WTC11 (cell line): ENCODE data around the gene AFM. TPM values are rescaled to one million over a fixed set of nuclear protein-coding genes. Genes with fewer than 3 reads are reported as not detected.

ENCODE experiments used
- ATAC-seq: fragments of 200-7000 bp; cut with Tn5 transposase; 2 replicates; pipeline ENCODE4 v1.10.0; 2021; ENCODE audit warnings: mild to moderate bottlenecking, moderate library complexity
- Bru-seq: library from RNA; stranded (reverse); fragments of 400-500 nt; gene quantifications from one replicate; lab custom pipeline; 2021; lab: Mats Ljungman, UMichigan
- CTCF ChIA-PET: fragments of 300-600 bp; sonication (Branson Sonifier 250); formaldehyde crosslinking; loops from one replicate; lab custom pipeline; 2021; ENCODE audit warnings: antibody characterized with exemption; lab: Charles Lee
- POLR2A ChIA-PET: fragments of 350-600 bp; sonication (Branson Sonifier 250); formaldehyde crosslinking; loops from one replicate; lab custom pipeline; 2021; ENCODE audit warnings: antibody characterized with exemption; lab: Charles Lee
- DNase-seq: peaks from one replicate; pipeline ENCODE4 v3.0.0; 2021; ENCODE audit warnings: low spot score
- H3K27ac Mint-ChIP-seq: 2 replicates; pipeline ENCODE4 v1.8.0; 2021; ENCODE audit warnings: mixed read lengths
- H3K27me3 Mint-ChIP-seq: 2 replicates; pipeline ENCODE4 v1.8.0; 2021; ENCODE audit warnings: low read depth, mild to moderate bottlenecking, moderate library complexity, mixed read lengths
- H3K36me3 Mint-ChIP-seq: 2 replicates; pipeline ENCODE4 v1.8.0; 2021; ENCODE audit warnings: mixed read lengths
- H3K4me1 Mint-ChIP-seq: 2 replicates; pipeline ENCODE4 v1.8.0; 2022; ENCODE audit warnings: mixed read lengths
- H3K4me3 Mint-ChIP-seq: 2 replicates; pipeline ENCODE4 v1.8.0; 2021; ENCODE audit warnings: mild to moderate bottlenecking, moderate library complexity, mixed read lengths
- H3K9me3 Mint-ChIP-seq: 2 replicates; pipeline ENCODE4 v1.8.0; 2021; ENCODE audit warnings: mixed read lengths
- ELF4 ChIP-seq: sonication (generic); formaldehyde crosslinking; IDR thresholded peaks from 2 replicates; pipeline ENCODE4 v1.8.1; 2022; ENCODE audit warnings: low read depth, mild to moderate bottlenecking, moderate library complexity, missing genetic modification reagents
- FOXK1 ChIP-seq: sonication (generic); formaldehyde crosslinking; IDR thresholded peaks from 2 replicates; pipeline ENCODE4 v1.8.0; 2022; ENCODE audit warnings: mild to moderate bottlenecking, moderate library complexity, missing genetic modification reagents
- IRF2 ChIP-seq: sonication (generic); formaldehyde crosslinking; IDR thresholded peaks from 2 replicates; pipeline ENCODE4 v1.8.0; 2022; ENCODE audit warnings: low read depth, missing genetic modification reagents, borderline replicate concordance
- JUN ChIP-seq: sonication (generic); formaldehyde crosslinking; IDR thresholded peaks from 2 replicates; pipeline ENCODE4 v1.8.0; 2023; ENCODE audit warnings: mild to moderate bottlenecking, missing genetic modification reagents
- NFYB ChIP-seq: sonication (generic); formaldehyde crosslinking; conservative IDR thresholded peaks from 2 replicates; pipeline ENCODE4 v1.8.0; 2022; ENCODE audit warnings: low read depth, missing genetic modification reagents
- PRRX2 ChIP-seq: fragments of 250-450 bp; sonication (Bioruptor Pico); IDR thresholded peaks from 2 replicates; pipeline ENCODE4 v1.8.0; 2021; ENCODE audit warnings: mild to moderate bottlenecking
- RELA ChIP-seq: sonication (generic); formaldehyde crosslinking; IDR thresholded peaks from 2 replicates; pipeline ENCODE4 v1.8.1; 2022; ENCODE audit warnings: missing genetic modification reagents, mild to moderate bottlenecking, borderline replicate concordance
- SMAD4 ChIP-seq: sonication (generic); formaldehyde crosslinking; IDR thresholded peaks from 2 replicates; pipeline ENCODE4 v1.8.0; 2022; ENCODE audit warnings: mild to moderate bottlenecking, missing genetic modification reagents
- SOX15 ChIP-seq: fragments of 250-450 bp; sonication (Bioruptor Pico); IDR thresholded peaks from 2 replicates; pipeline ENCODE4 v1.9.0; 2021; ENCODE audit warnings: mild to moderate bottlenecking
- TCF7 ChIP-seq: sonication (generic); formaldehyde crosslinking; IDR thresholded peaks from 2 replicates; pipeline ENCODE4 v1.8.0; 2022; ENCODE audit warnings: mild to moderate bottlenecking, low read depth, missing genetic modification reagents, moderate library complexity
- ZBTB21 ChIP-seq: sonication (generic); formaldehyde crosslinking; IDR thresholded peaks from 2 replicates; pipeline ENCODE4 v1.8.1; 2023; ENCODE audit warnings: mild to moderate bottlenecking, missing genetic modification reagents, borderline replicate concordance
- ZNF138 ChIP-seq: sonication (generic); formaldehyde crosslinking; conservative IDR thresholded peaks from 2 replicates; pipeline ENCODE4 v1.8.1; 2022; ENCODE audit warnings: mild to moderate bottlenecking, moderate library complexity, missing genetic modification reagents
- ZNF232 ChIP-seq: sonication (generic); formaldehyde crosslinking; IDR thresholded peaks from 2 replicates; pipeline ENCODE4 v1.8.0; 2022; ENCODE audit warnings: mild to moderate bottlenecking, missing genetic modification reagents
- ZNF281 ChIP-seq: sonication (generic); formaldehyde crosslinking; IDR thresholded peaks from 2 replicates; pipeline ENCODE4 v1.8.0; 2023; ENCODE audit warnings: mild to moderate bottlenecking, missing genetic modification reagents
- long read RNA-seq, 3 experiments: library from RNA in 1 of 3; library from capped mRNA in 1 of 3; library from polyadenylated mRNA in 1 of 3; unstranded in 2 of 3; stranded (forward) in 1 of 3; transcript quantifications; one replicate each; pipeline ENCODE4 v2.0.0, GENCODE V29; 2021
- total RNA-seq: library from RNA; stranded (reverse); gene quantifications from 3 replicates; pipeline ENCODE4 v1.2.3, GENCODE V29; 2021
- TF ChIP-seq, protein P1 (sequence below): fragments of 200-600 bp; IDR thresholded peaks from 2 replicates; pipeline ENCODE4 v1.8.0; 2022; ENCODE audit warnings: antibody characterized with exemption
- TF ChIP-seq, protein P2 (sequence below): sonication (generic); formaldehyde crosslinking; IDR thresholded peaks from 2 replicates; pipeline ENCODE4 v1.8.0; 2023; ENCODE audit warnings: missing genetic modification reagents, mild to moderate bottlenecking, borderline replicate concordance
- TF ChIP-seq, protein P3 (sequence below): sonication (generic); formaldehyde crosslinking; IDR thresholded peaks from 2 replicates; pipeline ENCODE4 v1.8.1; 2022; ENCODE audit warnings: low read depth, mild to moderate bottlenecking, moderate library complexity, missing genetic modification reagents, borderline replicate concordance
- TF ChIP-seq, protein P4 (sequence below): fragments of 250-450 bp; sonication (Bioruptor Pico); IDR thresholded peaks from 2 replicates; pipeline ENCODE4 v1.9.0; 2021; ENCODE audit warnings: mild to moderate bottlenecking, borderline replicate concordance
- TF ChIP-seq, protein P5 (sequence below): sonication (generic); formaldehyde crosslinking; IDR thresholded peaks from 2 replicates; pipeline ENCODE4 v1.8.1; 2023; ENCODE audit warnings: mild to moderate bottlenecking, moderate library complexity, missing genetic modification reagents

The AFM gene
- total RNA-seq = not detected in 3 replicates
- Bru-seq, nascent RNA = not detected
- long read RNA-seq, experiment 1 = 0 reads
- long read RNA-seq, experiment 2 = 0 reads
- long read RNA-seq, experiment 3 = 0 reads

DNA sequence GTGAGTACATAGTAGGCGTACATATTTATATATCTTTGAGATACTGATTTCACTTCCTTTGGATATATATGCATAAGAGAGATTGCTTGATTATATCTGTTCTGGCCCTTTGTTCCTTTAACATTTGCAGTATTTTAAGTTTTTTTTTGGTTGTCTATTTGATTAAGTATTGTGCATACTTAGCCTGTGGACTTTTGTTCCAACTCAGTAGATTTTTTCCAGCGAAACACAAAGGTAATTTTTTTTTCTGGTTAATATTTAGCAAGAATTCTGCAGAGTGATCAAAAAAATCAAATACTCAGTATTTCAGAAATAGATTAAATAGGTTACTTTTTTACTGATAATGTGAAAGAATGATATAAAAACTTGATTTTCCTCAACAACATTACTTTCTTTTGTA lies at the start of gene AFM:
Gene AFM, plus strand, starts transcription at position 388 of the 400 bp plus-strand sequence. CDS start 31 bp downstream, outside the sequence.
- ChIA-PET POLR2A (no interaction called here), CTCF (no interaction called here)
- Mint-ChIP-seq H3K27me3 (no peaks in the 10 kb centered on the region; the same call in 1 of the 2 replicates), H3K4me3 (no peak within 1 kb of the TSS), H3K27ac (no peak within 1 kb of the TSS), H3K36me3 (no peaks in the 10 kb centered on the region), H3K4me1 (peaks cover 8% of the 10 kb centered on the region), H3K9me3 (no peaks in the 10 kb centered on the region)
- DNase-seq (no peak), ATAC-seq (no peak)
- no peak for TF ChIP-seq ZNF281 (CRISPR knock-in tag)
- TF ChIP-seq TCF7 (CRISPR knock-in tag) = no peak
- TF ChIP-seq ZBTB21 = no peak
- TF ChIP-seq ELF4 (CRISPR knock-in tag) = no peak
- TF ChIP-seq ZNF138 = no peak
- TF ChIP-seq, protein P1, sequence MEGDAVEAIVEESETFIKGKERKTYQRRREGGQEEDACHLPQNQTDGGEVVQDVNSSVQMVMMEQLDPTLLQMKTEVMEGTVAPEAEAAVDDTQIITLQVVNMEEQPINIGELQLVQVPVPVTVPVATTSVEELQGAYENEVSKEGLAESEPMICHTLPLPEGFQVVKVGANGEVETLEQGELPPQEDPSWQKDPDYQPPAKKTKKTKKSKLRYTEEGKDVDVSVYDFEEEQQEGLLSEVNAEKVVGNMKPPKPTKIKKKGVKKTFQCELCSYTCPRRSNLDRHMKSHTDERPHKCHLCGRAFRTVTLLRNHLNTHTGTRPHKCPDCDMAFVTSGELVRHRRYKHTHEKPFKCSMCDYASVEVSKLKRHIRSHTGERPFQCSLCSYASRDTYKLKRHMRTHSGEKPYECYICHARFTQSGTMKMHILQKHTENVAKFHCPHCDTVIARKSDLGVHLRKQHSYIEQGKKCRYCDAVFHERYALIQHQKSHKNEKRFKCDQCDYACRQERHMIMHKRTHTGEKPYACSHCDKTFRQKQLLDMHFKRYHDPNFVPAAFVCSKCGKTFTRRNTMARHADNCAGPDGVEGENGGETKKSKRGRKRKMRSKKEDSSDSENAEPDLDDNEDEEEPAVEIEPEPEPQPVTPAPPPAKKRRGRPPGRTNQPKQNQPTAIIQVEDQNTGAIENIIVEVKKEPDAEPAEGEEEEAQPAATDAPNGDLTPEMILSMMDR = no peak
- no peak for TF ChIP-seq SMAD4 (CRISPR knock-in tag)
- TF ChIP-seq, protein P2, sequence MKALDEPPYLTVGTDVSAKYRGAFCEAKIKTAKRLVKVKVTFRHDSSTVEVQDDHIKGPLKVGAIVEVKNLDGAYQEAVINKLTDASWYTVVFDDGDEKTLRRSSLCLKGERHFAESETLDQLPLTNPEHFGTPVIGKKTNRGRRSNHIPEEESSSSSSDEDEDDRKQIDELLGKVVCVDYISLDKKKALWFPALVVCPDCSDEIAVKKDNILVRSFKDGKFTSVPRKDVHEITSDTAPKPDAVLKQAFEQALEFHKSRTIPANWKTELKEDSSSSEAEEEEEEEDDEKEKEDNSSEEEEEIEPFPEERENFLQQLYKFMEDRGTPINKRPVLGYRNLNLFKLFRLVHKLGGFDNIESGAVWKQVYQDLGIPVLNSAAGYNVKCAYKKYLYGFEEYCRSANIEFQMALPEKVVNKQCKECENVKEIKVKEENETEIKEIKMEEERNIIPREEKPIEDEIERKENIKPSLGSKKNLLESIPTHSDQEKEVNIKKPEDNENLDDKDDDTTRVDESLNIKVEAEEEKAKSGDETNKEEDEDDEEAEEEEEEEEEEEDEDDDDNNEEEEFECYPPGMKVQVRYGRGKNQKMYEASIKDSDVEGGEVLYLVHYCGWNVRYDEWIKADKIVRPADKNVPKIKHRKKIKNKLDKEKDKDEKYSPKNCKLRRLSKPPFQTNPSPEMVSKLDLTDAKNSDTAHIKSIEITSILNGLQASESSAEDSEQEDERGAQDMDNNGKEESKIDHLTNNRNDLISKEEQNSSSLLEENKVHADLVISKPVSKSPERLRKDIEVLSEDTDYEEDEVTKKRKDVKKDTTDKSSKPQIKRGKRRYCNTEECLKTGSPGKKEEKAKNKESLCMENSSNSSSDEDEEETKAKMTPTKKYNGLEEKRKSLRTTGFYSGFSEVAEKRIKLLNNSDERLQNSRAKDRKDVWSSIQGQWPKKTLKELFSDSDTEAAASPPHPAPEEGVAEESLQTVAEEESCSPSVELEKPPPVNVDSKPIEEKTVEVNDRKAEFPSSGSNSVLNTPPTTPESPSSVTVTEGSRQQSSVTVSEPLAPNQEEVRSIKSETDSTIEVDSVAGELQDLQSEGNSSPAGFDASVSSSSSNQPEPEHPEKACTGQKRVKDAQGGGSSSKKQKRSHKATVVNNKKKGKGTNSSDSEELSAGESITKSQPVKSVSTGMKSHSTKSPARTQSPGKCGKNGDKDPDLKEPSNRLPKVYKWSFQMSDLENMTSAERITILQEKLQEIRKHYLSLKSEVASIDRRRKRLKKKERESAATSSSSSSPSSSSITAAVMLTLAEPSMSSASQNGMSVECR (CRISPR knock-in tag) = no peak
- no peak for TF ChIP-seq RELA (CRISPR knock-in tag)
- TF ChIP-seq, protein P3, sequence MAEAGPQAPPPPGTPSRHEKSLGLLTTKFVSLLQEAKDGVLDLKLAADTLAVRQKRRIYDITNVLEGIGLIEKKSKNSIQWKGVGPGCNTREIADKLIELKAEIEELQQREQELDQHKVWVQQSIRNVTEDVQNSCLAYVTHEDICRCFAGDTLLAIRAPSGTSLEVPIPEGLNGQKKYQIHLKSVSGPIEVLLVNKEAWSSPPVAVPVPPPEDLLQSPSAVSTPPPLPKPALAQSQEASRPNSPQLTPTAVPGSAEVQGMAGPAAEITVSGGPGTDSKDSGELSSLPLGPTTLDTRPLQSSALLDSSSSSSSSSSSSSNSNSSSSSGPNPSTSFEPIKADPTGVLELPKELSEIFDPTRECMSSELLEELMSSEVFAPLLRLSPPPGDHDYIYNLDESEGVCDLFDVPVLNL (CRISPR knock-in tag) = no peak
- TF ChIP-seq FOXK1 (CRISPR knock-in tag) = no peak
- TF ChIP-seq, protein P4, sequence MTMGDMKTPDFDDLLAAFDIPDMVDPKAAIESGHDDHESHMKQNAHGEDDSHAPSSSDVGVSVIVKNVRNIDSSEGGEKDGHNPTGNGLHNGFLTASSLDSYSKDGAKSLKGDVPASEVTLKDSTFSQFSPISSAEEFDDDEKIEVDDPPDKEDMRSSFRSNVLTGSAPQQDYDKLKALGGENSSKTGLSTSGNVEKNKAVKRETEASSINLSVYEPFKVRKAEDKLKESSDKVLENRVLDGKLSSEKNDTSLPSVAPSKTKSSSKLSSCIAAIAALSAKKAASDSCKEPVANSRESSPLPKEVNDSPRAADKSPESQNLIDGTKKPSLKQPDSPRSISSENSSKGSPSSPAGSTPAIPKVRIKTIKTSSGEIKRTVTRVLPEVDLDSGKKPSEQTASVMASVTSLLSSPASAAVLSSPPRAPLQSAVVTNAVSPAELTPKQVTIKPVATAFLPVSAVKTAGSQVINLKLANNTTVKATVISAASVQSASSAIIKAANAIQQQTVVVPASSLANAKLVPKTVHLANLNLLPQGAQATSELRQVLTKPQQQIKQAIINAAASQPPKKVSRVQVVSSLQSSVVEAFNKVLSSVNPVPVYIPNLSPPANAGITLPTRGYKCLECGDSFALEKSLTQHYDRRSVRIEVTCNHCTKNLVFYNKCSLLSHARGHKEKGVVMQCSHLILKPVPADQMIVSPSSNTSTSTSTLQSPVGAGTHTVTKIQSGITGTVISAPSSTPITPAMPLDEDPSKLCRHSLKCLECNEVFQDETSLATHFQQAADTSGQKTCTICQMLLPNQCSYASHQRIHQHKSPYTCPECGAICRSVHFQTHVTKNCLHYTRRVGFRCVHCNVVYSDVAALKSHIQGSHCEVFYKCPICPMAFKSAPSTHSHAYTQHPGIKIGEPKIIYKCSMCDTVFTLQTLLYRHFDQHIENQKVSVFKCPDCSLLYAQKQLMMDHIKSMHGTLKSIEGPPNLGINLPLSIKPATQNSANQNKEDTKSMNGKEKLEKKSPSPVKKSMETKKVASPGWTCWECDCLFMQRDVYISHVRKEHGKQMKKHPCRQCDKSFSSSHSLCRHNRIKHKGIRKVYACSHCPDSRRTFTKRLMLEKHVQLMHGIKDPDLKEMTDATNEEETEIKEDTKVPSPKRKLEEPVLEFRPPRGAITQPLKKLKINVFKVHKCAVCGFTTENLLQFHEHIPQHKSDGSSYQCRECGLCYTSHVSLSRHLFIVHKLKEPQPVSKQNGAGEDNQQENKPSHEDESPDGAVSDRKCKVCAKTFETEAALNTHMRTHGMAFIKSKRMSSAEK (CRISPR knock-in tag) = no peak
- TF ChIP-seq ZNF232 (CRISPR knock-in tag) = no peak
- TF ChIP-seq JUN (CRISPR knock-in tag) = no peak
- TF ChIP-seq IRF2 (CRISPR knock-in tag) = no peak
- TF ChIP-seq, protein P5, sequence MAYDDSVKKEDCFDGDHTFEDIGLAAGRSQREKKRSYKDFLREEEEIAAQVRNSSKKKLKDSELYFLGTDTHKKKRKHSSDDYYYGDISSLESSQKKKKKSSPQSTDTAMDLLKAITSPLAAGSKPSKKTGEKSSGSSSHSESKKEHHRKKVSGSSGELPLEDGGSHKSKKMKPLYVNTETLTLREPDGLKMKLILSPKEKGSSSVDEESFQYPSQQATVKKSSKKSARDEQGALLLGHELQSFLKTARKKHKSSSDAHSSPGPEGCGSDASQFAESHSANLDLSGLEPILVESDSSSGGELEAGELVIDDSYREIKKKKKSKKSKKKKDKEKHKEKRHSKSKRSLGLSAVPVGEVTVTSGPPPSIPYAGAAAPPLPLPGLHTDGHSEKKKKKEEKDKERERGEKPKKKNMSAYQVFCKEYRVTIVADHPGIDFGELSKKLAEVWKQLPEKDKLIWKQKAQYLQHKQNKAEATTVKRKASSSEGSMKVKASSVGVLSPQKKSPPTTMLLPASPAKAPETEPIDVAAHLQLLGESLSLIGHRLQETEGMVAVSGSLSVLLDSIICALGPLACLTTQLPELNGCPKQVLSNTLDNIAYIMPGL = no peak
- TF ChIP-seq NFYB = no peak
- no peak for TF ChIP-seq SOX15 (CRISPR knock-in tag)
- no peak for TF ChIP-seq PRRX2 (CRISPR knock-in tag)
